Spleen (tissue), 11 donors: Measurements from ENCODE around the gene TPK1. TPM values are rescaled to one million over a fixed set of nuclear protein-coding genes. Genes with fewer than 3 reads are reported as not detected.
"Not testable (repeated sequence)": the region's sequence is repeated elsewhere in the genome, so short reads cannot be mapped to it uniquely, and the experiment has no call there.

Experiments used
- DNase-seq: peaks from one replicate; pipeline ENCODE4 v3.0.0-alpha.2; 2020
- H3K27ac ChIP-seq, 8 donors: fragments of 200-600 bp; sonication (generic) in 7 of 8; 1 replicate in 4 of 8; 2 replicates in 4 of 8; pipeline versions ENCODE4 v1.5.0 to v1.8.0; 2016 to 2021; ENCODE audit warnings: inconsistent platforms in 4 of 8, mild to moderate bottlenecking in 4 of 8, moderate library complexity in 1 of 8
- H3K27me3 ChIP-seq, 7 donors: fragments of 200-600 bp; sonication (generic) in 6 of 7; replicated peaks in 1 of 7; 1 replicate in 4 of 7; 2 replicates in 3 of 7; pipeline versions ENCODE4 v1.5.0 to v1.8.0; 2016 to 2021; ENCODE audit warnings: inconsistent platforms in 3 of 7, mild to moderate bottlenecking in 1 of 7
- H3K36me3 ChIP-seq, 6 donors: fragments of 200-600 bp; sonication (generic) in 5 of 6; 1 replicate in 4 of 6; 2 replicates in 2 of 6; pipeline versions ENCODE4 v1.5.0 to v1.8.0; 2016 to 2021; ENCODE audit warnings: inconsistent platforms in 2 of 6
- H3K4me1 ChIP-seq, 6 donors: fragments of 200-600 bp; sonication (generic) in 5 of 6; 1 replicate in 3 of 6; 2 replicates in 3 of 6; pipeline versions ENCODE4 v1.5.0 to v1.8.0; 2016 to 2021; ENCODE audit warnings: inconsistent platforms in 3 of 6
- H3K4me3 ChIP-seq, 8 donors: fragments of 200-600 bp; sonication (generic) in 7 of 8; 1 replicate in 4 of 8; 2 replicates in 4 of 8; pipeline versions ENCODE4 v1.5.0 to v1.8.0; 2016 to 2021; ENCODE audit warnings: inconsistent platforms in 4 of 8, mild to moderate bottlenecking in 4 of 8, moderate library complexity in 2 of 8
- H3K9me3 ChIP-seq, 8 donors: fragments of 200-600 bp; sonication (generic) in 7 of 8; 1 replicate in 4 of 8; 2 replicates in 4 of 8; pipeline versions ENCODE4 v1.5.0 to v1.8.0; 2016 to 2021; ENCODE audit warnings: inconsistent platforms in 4 of 8
- CTCF ChIP-seq, 11 experiments: fragments of 200-600 bp in 7 of 11; fragments of 450-650 bp in 4 of 11; sonication (generic) in 4 of 11; IDR thresholded peaks in 8 of 11; conservative IDR thresholded peaks in 3 of 11; 1 replicate in 7 of 11; 2 replicates in 4 of 11; pipeline versions ENCODE4 v1.4.0 to v1.8.0; 2016 to 2021; ENCODE audit warnings: antibody characterized with exemption in 11 of 11, inconsistent platforms in 4 of 11, mild to moderate bottlenecking in 1 of 11
- POLR2A ChIP-seq, 3 donors: fragments of 450-650 bp; IDR thresholded peaks; one replicate each; pipeline ENCODE4 v1.5.1; 2017; ENCODE audit warnings: antibody characterized with exemption in 3 of 3, mild to moderate bottlenecking in 1 of 3
- POLR2AphosphoS5 ChIP-seq, 3 donors: sonication (generic); formaldehyde crosslinking; IDR thresholded peaks; one replicate each; pipeline ENCODE4 v1.5.1; 2017; ENCODE audit warnings: antibody characterized with exemption in 3 of 3
- WGBS, 5 donors: extraction: QIAGEN DNeasy Blood & Tissue Kit in 3 of 5; methylation state at CpG; one replicate each; pipeline versions ENCODE4 v1.1.5 to v1.1.7; 2013 to 2018; 5-methylcytosine and 5-hydroxymethylcytosine counted together
- intact Hi-C: fragments of 100-400 bp; cut with DNase I; formaldehyde crosslinking; loops from one replicate; pipeline ENCODE4 v1.15.0; 2023; ENCODE audit warnings: low total_unique reads
- polyA plus RNA-seq, 3 donors: library from polyadenylated mRNA; stranded (reverse); fragments of 200-250 nt; gene quantifications; one replicate each; pipeline ENCODE4 v1.2.1, GENCODE V29; 2013
- total RNA-seq, 7 donors: library from RNA; depleted of rRNA in 3 of 7; stranded (reverse); fragments of >200 nt in 3 of 7; fragmentation: NEBNext Ultra II Directional in 4 of 7; extraction: Animal tissue kit (Norgen Biotek cat#: 25700) in 4 of 7; gene quantifications; one replicate each; pipeline versions ENCODE4 v1.1.0 to v1.2.1, GENCODE V29; 2016 to 2021
- donor health status: healthy with polysubstance abuse.
- donor health status: DM: no; HTN: no; CAD: no; lungs with moderate emphysema.
- donor health status: DM: no; HTN: no; CAD: no.
- donor health status: Bipolar disorder and iron deficiency.
- donor health status: healthy.
- donor health status: DM: no; HTN: no; CAD: no.
- donor health status: DM: yes; HTN: yes; CAD: no.

Gene TPK1
- total and polyA plus RNA-seq, 10 donors, result 8.9 to 30.2 (median 17.8) TPM

GRCh38 chr7:144584726-144585125 lies 251.1 kb downstream of the TPK1 start:
- 91 to 97% (median 96%) methylated on average over 3 of the region's 3 CpGs for WGBS, 5 donors
- intact Hi-C loops, result no loop called here
- H3K4me3 ChIP-seq, result no peak overlapping the region
- no peaks in the 10 kb centered on the region for H3K9me3 ChIP-seq
- TF ChIP-seq POLR2A (IDR thresholded peaks at IDR 0.05), result no peak
- no peak for TF ChIP-seq CTCF (IDR thresholded peaks at IDR 0.05 in 8 of 11, conservative IDR thresholded peaks at IDR 0.05 in 3 of 11)
- no peak for TF ChIP-seq POLR2AphosphoS5 (IDR thresholded peaks at IDR 0.05)
- no peaks in the 10 kb centered on the region for H3K27me3 ChIP-seq
- no peaks in the 10 kb centered on the region for H3K4me1 ChIP-seq
- peaks cover 0 to 2% (median 0%) of the 10 kb centered on the region in 6 donors for H3K36me3 ChIP-seq
- DNase-seq, result no peak
- H3K27ac ChIP-seq, result no peak overlapping the region

GRCh38 chr7:144579687-144580086 lies 256.2 kb downstream of the TPK1 start:
- intact Hi-C loops, result no loop called here
- no peak for TF ChIP-seq POLR2AphosphoS5 (IDR thresholded peaks at IDR 0.05)
- no peak for TF ChIP-seq CTCF (IDR thresholded peaks at IDR 0.05 in 8 of 11, conservative IDR thresholded peaks at IDR 0.05 in 3 of 11)
- no peak for TF ChIP-seq POLR2A (IDR thresholded peaks at IDR 0.05)
- no peak for DNase-seq
- Histone ChIP-seq H3K27me3 (no peaks in the 10 kb centered on the region), H3K9me3 (peaks cover 0 to 7% (median 2%) of the 10 kb centered on the region in 8 donors), H3K4me3 (no peak overlapping the region), H3K36me3 (peaks cover 0 to 3% (median 0%) of the 10 kb centered on the region in 6 donors), H3K4me1 (no peaks in the 10 kb centered on the region), H3K27ac (no peak overlapping the region)
- WGBS, 5 donors, result 78 to 97% (median 90%) methylated on average over 1 of the region's 1 CpG

GRCh38 chr7:144575456-144575855 lies 260.4 kb downstream of the TPK1 start:
- TF ChIP-seq POLR2AphosphoS5 (IDR thresholded peaks at IDR 0.05), result no peak
- TF ChIP-seq POLR2A (IDR thresholded peaks at IDR 0.05), result no peak
- no peak for TF ChIP-seq CTCF (IDR thresholded peaks at IDR 0.05 in 8 of 11, conservative IDR thresholded peaks at IDR 0.05 in 3 of 11)
- Histone ChIP-seq H3K36me3 (peaks cover 0 to 4% (median 0%) of the 10 kb centered on the region in 6 donors), H3K27me3 (no peaks in the 10 kb centered on the region), H3K4me3 (no peak overlapping the region), H3K27ac (no peak overlapping the region), H3K4me1 (no peaks in the 10 kb centered on the region), H3K9me3 (peaks cover 0 to 14% (median 4%) of the 10 kb centered on the region in 8 donors)
- 64 to 86% (median 70%) methylated on average over 3 of the region's 3 CpGs for WGBS, 5 donors
- intact Hi-C loops, result no loop called here
- DNase-seq, result no peak

GRCh38 chr7:144574753-144575152 lies 261.1 kb downstream of the TPK1 start:
- DNase-seq, H3K4me3 ChIP-seq, H3K36me3 ChIP-seq, H3K4me1 ChIP-seq, H3K27ac ChIP-seq, H3K27me3 ChIP-seq, intact Hi-C loops: not testable (repeated sequence)
- 85 to 96% (median 94%) methylated on average over 5 of the region's 5 CpGs for WGBS, 5 donors
- peaks cover 0 to 14% (median 4%) of the 10 kb centered on the region in 8 donors for H3K9me3 ChIP-seq

GRCh38 chr7:144568233-144568632 lies 267.6 kb downstream of the TPK1 start:
- no peak for DNase-seq
- Histone ChIP-seq H3K27me3 (no peaks in the 10 kb centered on the region), H3K36me3 (peaks cover 0 to 11% (median 0%) of the 10 kb centered on the region in 6 donors), H3K9me3 (peaks cover 0 to under 1% (median 0%) of the 10 kb centered on the region in 8 donors), H3K27ac (no peak overlapping the region), H3K4me1 (no peaks in the 10 kb centered on the region), H3K4me3 (no peak overlapping the region)
- intact Hi-C loops, result no loop called here
- 74 to 93% (median 86%) methylated on average over 3 of the region's 3 CpGs for WGBS, 5 donors
- no peak for TF ChIP-seq POLR2A (IDR thresholded peaks at IDR 0.05)
- TF ChIP-seq CTCF (IDR thresholded peaks at IDR 0.05 in 8 of 11, conservative IDR thresholded peaks at IDR 0.05 in 3 of 11), result no peak
- no peak for TF ChIP-seq POLR2AphosphoS5 (IDR thresholded peaks at IDR 0.05)
